Forelimb muscle (tissue), 1 donor: ENCODE results near the gene PDE8B. TPM values are rescaled to one million over a fixed set of nuclear protein-coding genes. Genes with fewer than 3 reads are reported as not detected.
A peak's percentile ranks its signal among the peaks of the same experiment; 100 is the strongest.

ENCODE experiments used
- DNase-seq: peaks from one replicate; pipeline ENCODE4 v3.0.0-alpha.2; 2013; ENCODE audit warnings: low read depth
- polyA plus RNA-seq: library from polyadenylated mRNA; unstranded; fragments of 120-200 nt; gene quantifications from one replicate; pipeline ENCODE4 v1.2.1, GENCODE V29; 2013; ENCODE audit not compliant: insufficient read length

PDE8B gene
- polyA plus RNA-seq, 1 donor: 3.9 TPM

DNA sequence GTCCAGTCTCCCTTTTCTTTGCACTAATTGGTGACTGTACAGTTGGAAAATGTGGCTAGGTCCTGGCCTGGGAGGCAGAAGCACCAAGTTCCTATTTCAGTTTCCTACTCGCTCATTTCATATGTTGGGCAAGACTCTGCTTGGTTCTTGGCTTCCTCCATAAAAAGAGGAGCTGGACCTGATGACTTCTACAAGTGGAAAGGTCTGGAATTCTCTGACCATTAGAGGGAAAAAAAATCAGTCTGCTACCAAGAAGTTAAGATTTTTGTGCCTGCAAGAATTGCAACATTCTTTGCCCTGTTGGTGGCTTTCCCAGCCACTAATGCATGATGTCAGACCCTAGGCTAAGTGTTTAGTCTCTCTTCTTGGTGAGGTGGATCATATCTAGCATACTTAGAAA lies 190.2 kb downstream of the PDE8B start:
- DNase-seq: no peak

DNA sequence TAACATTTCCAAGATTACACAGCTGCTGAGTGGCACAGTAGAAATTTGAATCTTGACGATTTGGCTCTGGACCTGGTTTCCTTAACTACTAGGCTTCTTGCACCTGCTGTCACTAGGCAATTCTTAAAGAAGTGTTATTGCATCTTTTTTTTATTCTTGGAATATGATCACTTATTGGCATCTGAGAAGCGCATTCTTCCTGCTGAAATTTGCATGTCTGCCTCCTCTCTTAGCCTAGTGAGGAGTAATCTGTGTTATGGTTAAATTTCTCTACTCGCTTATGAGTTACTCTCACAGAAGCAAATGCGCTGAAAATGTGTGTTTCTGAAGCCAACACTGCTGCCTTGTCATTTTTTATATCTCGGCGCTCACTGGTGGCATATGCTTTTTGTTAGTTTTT lies 192.3 kb downstream of the PDE8B start:
- DNase-seq: no peak

DNA sequence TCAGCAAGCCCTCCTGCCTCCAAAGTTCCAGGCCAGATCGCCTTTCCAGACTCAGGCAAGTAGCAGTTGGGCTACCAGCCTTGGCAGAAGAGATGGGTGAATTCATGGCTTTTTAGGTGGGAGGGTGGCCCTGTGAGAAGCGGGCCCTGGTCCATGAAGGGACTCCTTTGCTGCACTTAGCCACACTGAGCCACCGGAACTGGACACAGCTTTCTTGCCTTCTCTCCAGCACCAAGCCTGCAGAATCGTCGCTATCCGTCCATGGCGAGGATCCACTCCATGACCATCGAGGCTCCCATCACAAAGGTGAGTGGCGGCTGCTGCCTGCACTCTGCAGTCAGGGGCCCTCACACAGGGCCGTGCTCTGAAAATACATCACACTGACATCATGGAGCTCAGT lies 196.7 kb downstream of the PDE8B start:
- no peak for DNase-seq

DNA sequence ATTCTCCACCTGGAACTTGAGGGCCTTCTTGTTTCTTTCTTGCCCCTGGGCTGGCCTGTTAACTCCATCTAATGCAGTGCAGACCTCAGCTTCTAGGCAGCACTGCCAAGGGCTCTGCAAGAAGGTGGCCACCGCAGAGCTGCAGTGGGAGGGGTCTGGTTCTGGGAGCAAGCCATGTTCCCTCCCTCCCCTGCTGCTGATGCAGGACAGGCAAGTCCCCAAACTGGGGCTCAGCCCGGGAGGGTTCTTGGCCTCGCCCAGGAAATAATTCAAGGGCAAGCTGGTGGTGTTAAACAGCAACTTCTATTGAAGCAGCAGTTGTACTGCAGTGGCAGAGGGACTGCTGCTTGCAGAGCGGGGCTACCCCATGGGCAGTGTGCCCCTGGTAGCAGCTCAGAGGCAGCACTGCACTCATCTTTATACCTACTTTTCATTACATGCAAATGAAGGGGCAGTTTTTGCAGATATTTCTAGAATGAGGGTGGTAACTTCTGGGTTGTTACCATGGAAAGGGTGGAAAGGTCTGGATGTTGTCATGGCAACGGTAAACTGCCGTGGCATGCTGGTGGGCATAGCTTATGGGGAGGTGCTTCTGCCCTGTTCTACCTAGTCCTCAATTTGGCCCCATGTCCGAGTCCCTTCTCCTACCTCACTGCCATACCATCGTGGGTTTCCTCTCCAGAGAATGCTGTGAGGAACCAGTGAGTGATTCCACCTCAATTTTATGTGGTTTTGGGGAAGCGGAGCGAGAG lies 199.6 kb downstream of the PDE8B start:
- DNase-seq: no peak

DNA sequence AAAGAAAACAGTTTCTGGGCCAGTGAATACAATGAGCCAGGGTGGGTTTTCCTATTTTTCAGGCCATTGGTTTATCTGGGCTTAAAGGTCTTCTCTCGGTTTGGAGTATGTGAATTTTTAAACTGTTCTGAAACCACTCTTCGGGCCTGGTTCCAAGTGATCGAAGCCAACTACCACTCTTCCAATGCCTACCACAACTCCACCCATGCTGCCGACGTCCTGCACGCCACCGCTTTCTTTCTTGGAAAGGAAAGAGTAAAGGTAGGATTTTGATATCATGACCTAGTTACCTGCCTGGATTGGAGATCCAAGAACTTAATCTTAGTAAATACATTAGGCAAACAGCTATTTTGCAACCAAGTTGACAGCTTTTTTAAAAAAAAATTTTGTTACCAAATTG lies 202.6 kb downstream of the PDE8B start:
- no peak for DNase-seq

DNA sequence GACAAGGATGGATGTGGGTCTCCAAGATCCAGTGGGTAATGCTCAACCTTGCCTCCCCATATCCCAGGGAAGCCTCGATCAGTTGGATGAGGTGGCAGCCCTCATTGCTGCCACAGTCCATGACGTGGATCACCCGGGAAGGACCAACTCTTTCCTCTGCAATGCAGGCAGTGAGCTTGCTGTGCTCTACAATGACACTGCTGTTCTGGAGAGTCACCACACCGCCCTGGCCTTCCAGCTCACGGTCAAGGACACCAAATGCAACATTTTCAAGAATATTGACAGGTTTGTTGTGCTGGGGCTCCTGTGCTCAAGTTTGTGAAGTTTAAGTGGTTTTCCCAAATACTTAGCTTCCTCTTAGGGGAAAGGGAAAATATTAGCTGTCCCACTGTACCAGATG lies 207.7 kb downstream of the PDE8B start:
- DNase-seq: no peak

DNA sequence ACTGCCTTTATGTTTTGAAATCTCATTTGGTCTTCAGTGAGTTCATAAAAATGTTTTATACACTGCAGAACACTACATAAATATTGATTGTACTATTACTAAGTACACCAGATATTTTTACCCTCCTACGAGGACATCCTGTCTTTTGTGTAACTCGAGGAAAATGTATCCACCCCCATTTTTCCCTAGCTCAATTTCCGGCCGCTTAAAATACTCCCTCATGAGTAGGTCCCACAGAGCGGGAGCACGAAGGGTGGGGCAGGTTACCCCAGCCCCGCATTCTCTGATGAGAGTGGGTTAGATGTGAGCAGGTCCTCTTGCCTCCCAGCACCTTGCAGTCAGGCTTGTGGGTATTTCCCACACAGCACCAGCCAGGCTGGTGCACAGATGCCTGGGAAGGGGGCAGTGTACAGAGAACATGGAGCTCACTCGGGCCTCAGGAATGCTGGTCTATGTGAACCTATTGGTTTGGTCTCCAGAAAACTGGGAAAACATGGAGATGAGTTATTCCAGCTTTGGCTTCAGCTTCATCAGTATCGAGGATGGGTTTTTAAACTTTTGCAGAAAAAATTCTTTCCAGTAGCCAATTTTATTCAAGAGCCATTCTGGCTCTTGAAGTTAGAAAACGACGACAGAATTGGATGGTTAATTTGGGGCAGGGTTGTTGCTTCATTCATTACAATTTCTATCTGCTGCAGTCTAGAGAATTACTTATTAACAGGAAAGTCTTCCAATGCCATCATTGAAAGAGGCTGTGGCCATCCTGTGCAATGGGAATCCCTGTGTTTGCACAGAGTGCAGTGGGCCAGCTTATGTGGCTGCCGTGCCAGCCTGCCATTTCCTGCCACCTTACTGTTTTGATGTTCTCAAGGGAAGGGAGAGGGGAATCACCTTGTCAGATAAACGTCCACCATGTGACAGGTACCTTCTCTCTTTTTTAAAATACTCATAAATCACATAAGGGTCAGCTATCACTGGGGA lies 208.4 kb downstream of the PDE8B start:
- DNase-seq: no peak

DNA sequence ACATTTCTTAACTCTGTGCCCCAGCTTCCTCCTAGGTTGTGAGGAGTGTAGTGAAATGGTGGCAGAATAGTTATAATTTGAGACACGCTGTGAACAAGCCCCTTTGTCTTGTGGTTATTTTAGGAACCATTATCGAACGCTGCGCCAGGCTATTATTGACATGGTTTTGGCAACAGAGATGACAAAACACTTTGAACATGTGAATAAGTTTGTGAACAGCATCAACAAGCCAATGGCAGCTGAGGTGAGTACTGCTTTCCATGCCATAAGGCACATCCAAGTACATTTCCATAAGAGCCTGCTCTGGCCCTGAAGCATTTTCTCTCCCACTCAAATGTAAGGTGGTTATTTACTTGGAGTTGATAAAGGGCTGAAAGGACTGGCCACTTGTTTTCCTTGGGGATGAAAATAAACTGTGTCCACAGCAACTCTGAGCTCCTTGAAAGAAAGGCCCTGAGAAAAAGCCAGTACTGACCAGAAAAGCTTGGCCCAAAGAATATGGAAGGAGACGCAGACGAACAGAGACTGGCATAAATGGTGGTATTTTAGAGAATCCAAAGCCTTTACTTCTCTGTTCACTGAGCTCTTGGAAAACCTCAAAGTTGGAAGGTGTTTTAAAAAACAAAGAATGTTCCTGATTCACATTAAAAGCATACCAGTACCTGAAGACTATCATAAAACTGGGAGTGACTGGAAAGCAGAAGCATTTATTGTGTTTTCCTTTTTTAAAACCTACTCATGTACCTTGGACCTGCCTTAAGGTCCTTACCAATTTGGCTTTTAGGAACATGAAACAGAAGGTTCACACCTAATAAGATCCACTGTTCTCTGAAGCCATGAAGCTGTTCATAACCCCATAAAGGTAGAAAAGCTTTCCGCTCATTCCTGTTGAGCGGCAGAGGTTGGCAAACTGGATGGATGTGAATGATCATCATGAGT lies 209.4 kb downstream of the PDE8B start:
- DNase-seq: no peak

DNA sequence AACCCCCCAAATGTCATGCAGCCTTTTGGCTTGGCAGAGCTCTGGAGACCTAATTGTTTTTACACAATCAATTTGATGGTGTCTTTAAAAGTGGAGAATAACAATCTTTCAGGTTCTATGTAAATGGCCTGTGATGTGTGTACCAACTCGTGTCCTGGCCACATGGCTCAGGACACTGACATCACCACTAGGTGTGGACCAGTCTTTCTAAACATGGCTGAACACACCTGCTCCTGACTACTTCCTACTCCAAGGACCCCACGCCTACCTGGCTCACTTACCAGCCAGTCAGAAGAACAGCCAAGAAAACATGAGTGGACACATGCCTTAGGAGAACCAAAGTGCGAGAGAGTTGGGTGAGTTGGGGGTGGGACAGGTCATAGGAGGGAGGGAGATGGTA lies 210.5 kb downstream of the PDE8B start:
- DNase-seq: no peak

DNA sequence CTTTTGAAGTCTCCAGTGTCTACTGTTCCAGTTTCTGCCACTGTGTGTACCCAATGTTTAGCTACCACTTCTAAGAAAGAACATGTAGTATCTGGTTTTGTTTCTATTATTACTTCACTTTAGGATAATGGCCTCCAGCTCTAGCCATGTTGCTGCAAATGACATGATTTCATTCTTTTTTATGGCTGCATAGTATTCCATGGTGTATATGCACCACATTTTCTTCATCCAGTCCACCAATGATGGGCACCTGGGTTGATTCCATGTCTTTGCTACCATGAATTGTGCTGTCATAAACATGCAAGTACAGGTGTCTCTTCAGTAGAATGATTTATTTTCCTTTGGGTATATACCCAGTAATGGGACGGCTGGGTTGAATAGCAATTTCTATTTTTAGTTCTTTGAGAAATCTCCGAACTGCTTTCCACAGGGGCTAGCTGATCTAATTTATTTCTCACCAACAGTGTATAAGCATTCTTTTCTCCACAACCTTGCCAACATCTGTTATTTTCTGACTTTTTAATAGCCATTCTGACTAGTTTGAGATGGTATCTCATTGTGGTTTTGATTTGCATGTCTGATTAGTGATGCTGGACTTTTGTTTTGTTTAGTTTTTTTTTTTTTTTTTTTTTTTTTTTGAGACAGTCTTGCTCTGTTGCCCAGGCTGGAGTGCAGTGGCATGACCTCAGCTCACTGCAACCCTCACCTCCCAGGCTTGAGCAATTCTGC lies 212.7 kb downstream of the PDE8B start:
- DNase-seq: no peak

DNA sequence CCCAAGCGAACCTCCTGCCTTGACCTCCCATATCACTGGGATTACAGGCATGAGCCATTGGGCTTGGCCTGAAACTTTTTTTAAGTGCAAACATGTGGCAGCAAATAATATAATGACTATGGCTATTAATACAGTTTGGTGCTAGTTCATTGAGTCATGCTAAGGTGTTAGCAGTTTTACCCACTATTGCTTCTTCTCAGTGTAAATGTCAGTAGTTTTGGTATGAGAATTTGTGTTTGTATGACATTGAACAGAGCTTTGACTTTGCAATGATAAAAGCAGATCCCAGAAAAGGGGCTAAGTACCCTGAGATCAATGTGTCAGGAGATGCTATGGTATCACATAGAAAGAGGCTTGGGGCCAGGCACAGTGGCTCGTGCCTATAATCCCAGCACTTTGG lies 214.4 kb downstream of the PDE8B start:
- DNase-seq: no peak

DNA sequence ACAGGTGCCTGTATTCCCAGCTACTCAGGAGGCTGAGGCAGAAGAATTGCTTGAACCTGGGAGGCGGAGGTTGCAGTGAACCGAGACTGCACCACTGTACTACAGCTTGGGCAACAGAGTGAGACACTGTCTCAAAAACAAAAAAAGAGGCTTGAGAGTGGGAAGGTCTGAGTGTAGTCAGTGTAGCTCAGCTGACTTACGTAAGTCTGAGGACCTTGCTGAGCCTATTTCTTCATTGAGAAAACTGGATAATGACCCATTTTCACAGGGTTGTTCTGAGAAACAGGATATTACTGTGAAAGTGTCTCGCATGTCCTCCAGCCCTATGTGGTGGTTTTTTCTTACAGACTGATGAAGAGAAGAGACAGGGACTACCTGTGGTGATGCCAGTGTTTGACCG lies 214.9 kb downstream of the PDE8B start:
- no peak for DNase-seq

DNA sequence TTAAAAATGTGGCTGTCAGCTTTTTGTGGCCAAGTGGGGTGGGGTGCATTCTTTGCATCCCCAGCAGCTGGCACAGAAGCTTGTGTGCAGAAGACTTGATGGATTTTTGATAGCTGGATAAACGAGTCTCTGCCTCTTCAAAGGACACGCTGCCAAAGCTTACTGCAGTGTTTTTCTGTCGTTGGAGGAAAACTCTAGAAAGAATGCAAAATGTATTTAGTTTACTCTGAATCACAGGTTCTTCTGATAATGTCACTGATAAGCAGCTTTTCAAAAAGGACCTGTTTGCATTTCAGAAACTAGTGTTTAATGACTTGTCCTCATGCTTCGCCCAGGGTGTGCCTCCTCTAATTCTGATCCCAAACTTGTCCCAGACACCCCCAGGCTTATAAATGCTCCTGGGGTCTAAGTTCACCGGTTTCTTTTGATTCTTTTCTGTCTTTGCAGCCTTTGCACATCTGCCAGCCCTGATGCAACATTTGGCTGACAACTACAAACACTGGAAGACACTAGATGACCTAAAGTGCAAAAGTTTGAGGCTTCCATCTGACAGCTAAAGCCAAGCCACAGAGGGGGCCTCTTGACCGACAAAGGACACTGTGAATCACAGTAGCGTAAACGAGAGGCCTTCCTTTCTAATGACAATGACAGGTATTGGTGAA lies 215.6 kb downstream of the PDE8B start:
- no peak for DNase-seq

DNA sequence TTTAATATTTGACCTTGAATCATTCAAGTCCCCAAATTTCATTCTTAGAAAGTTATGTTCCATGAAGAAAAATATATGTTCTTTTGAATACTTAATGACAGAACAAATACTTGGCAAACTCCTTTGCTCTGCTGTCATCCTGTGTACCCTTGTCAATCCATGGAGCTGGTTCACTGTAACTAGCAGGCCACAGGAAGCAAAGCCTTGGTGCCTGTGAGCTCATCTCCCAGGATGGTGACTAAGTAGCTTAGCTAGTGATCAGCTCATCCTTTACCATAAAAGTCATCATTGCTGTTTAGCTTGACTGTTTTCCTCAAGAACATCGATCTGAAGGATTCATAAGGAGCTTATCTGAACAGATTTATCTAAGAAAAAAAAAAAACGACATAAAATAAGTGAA lies 216.2 kb downstream of the PDE8B start:
- DNase-seq: no peak

DNA sequence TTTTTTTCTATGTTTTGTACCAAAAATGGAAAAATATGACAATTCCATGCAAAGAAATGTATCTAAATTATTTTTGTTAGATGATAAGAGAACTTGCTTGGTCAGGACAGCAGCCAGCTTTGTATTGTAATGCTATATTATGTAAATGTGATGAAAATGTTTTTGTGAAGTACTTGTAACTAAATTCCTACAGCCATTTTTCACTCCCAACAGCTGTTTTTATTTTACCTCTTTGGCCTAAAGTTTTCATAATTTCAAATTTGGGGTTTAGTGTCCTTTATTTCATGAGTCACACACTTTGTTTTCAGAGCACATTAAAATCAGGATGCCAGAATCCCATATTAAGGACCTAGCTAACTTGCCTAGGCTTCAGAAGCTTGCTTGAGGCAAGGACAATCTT lies 217.5 kb downstream of the PDE8B start:
- DNase-seq: peak; percentile 19

DNA sequence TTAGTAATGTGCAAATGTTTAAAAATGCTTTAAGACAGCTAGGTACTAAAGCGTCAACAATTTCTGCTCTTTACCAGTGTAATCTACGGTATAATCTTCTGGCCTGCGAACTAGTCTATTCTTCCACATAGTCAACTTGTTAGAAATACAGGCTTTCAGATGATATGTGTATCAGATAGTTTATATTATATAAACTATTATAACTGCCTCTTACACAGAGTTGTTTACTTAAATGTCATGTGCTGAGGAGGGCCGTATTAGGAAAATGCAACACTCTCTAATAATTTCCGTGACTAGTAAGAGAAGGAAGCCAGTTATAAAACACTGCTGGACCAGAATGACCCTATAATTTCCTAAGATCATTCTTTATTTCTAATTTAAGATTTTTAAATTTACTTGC lies 218.0 kb downstream of the PDE8B start:
- no peak for DNase-seq

DNA sequence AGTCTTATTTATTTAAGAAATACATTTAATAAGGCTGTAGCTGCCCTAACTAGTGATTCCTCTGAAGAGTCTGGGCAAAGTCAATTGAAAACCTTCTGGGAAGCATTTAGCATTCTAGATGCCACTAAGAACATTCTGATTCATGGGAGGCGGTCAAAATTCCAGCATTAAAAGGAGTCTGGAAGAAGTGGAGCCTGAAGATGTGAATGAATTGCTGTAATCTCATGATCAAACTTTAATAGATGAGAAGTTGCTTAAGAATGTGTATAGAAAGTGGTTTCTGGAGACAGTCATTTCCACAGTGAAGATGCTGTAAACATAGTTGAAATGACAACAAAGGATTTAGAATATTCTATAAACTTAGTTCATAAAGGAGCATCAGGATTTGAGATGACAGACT lies 220.2 kb downstream of the PDE8B start:
- DNase-seq: no peak

DNA sequence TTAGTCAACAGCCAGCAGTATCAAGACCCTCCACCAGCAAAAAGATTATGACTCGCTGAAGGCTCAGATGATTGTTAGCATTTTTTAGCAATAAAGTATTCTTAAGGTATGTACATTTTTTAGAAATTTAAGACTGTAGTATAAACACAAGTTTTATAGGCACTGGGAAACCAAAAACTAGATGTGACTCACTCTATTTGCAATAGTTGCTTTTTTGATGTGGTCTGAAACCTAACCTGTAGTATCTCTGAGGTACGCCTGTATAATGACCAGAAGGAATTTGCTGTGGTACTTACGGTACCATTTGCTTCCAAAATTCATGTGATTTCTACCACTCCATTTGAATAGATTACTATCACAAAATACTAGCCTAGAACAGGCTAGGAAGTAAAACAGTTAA lies 220.8 kb downstream of the PDE8B start:
- no peak for DNase-seq

DNA sequence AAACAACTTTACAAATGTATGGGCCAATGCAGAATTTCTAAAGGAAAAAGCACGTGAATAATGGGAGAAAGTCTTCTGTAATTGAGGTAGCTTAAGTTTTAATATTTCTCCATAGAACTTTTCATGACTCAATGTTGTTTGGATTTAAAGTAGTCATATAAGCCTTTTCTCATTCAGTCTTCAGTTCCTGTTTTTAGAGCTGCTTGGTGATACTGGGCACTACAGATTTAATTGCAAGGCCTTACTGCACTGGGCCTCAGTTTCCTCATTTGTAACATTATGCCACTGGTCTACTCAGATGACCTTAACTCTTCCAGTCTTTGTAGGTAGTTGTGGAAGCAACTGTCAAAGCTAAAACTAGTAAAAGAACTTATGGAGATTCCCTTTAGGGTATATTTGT lies 221.2 kb downstream of the PDE8B start:
- no peak for DNase-seq

DNA sequence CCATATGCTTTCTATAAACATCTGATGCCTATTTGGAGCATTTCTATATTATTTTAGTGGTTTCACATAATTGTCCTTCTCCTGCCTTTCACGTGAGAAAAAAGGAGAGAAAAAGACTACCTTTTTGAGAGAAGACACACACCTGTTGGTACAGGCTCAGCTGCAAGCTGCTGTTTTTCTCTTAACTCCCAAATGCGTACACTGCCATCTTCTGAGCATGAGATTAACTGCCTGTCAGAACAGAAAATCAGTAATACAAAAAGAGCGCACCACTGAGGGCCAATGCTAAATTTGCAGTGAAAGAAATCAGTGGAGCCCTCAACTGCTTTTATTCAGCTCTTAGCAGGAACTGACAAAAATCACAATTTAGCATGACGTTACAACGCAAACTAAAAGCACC lies 226.7 kb downstream of the PDE8B start:
- no peak for DNase-seq

DNA sequence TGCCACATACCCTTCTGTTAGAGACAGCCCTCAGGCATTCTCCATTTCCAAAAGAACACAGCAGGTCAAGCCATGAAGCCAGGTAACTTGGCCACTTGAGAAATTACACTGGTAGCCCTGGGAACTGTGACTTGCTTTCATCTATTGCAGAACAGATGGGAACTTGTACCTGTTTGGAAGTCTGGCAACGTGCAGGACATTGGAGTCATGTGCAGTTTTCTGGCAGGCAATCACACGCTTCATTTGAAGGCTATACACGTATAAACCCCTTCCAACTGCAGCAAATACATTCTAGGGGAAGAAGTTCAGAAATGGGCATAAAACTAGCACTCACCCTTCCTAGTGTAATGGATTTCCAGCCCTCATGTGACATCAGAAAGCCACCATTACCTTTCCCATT lies 227.6 kb downstream of the PDE8B start:
- no peak for DNase-seq
